RCC 7860 (cell line): ENCODE measurements around the gene MRAP.

Source experiments
- DNase-seq: peaks from one replicate; pipeline ENCODE4 v3.0.0-alpha.2; 2015; ENCODE audit warnings: low spot score
- FAIRE-seq: peaks from 2 replicates; lab custom pipeline; 2012; peaks lifted over from hg19 to GRCh38; lab: Jason Lieb, UNC

The MRAP gene

GRCh38 chr21:32346951-32347350, 48.3 kb downstream of the MRAP start:
- DNase-seq (no peak), FAIRE-seq (no peak)

DNA sequence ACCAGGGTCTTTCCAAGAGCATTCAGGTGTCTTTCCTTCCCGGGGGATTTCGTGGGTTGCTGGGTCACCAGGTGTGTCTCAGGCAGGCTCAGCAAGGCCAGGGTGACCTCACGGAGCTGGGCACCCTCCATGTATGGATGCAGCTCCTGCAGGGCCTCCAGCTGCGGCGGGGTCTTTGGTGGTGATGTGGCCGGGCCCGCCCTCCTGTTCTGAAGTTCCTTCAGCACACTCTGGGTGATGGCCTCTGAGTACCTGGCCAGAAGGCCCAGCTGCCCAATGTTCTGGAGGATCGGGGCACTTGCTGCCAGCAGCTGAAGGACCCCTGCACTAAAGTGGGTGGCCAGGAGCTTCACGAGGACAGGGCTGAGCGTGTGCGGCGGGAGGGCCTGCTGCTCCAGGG, 48.7 kb downstream of the MRAP start:
- no peak for FAIRE-seq
- DNase-seq, result no peak

- FAIRE-seq, result no peak
These were observed 49.3 kb downstream of the MRAP start for GRCh38 chr21:32347977-32348376.

GRCh38 chr21:32348604-32349332, 50.1 kb downstream of the MRAP start:
- DNase-seq (no peak), FAIRE-seq (no peak)

More at GRCh38 chr21:32347977-32348376, 49.3 kb downstream of the MRAP start:
- no peak for DNase-seq

- FAIRE-seq, result no peak
- no peak for DNase-seq
These were observed 50.8 kb downstream of the MRAP start for GRCh38 chr21:32349333-32349944.

DNA sequence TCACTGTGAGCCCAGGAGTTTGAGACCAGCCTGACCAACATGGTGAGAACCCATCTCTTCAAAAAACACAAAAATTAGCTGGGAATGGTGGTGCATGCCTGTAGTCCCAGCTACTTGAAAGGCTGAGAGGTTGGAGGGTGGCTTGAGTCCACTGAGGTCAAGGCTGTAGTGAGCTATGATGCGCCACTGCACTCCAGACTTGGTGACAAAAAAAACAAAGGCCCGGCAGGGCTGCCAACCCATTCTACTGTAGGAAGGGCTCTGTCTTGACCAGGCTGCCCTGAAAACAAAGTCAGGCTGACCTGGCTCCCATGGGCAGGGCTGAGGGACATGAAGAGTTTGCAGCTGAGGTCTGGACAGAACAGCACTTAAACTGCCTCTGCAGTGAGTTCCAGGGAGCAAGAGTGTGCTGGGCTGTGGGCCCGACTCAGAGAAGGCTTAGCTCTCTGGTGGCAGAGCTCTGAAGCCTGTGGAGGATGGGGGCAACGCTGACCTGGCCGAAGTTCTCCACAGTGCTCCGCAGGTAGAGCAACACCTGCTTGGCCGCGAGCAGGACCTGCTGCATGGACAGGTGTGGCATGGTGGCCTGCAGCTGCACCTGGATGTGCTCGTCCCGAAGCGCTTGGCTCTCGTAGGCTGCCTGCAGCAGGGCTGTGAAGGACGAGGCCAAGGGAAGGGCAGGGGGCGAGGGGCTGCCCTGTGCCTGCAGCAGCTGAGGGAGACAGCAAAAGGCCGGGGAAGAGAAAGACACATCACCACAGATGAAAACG, 51.7 kb downstream of the MRAP start:
- FAIRE-seq (no peak), DNase-seq (no peak)

GRCh38 chr21:32350981-32351380, 52.3 kb downstream of the MRAP start:
- FAIRE-seq (no peak), DNase-seq (no peak)

DNA sequence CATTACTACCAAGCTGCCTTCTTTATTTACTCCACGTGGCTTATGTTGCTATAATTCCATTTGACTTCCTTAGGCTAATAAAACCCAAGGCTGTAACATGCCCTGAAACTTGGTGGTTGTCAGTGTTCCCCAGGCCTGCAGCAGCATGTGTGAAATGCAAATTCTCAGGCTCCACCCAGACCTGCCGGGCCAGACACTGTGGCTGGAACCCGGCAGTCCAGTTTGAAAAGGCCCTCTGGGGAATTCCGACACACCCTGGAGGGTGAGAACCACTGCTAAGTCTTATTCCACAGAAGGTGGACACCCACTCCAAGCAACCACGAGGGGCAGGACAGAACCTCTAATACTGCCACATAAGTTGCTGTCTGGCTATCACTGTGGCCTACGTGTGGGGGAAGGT, 52.8 kb downstream of the MRAP start:
- DNase-seq (no peak), FAIRE-seq (no peak)

DNA sequence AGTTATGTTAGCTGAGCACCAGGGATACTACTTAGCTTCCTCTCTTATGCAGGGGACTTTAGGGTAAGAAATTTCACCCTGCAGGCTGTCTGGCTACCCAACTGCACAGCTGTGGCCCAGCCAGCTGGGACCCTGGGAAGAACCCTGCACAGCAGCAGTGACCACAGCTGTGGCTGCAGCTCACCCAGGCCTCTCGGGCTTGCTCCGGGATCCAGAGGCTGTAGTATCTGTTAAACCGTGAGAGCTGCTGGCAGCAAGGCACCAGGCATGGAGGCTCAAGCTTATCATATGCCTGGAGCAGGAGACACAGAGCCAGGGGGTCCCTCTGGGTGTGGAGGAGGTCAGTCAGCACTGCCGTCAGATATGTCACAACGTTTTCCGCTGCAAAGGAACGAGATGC, 53.9 kb downstream of the MRAP start:
- FAIRE-seq (no peak), DNase-seq (no peak)

DNA sequence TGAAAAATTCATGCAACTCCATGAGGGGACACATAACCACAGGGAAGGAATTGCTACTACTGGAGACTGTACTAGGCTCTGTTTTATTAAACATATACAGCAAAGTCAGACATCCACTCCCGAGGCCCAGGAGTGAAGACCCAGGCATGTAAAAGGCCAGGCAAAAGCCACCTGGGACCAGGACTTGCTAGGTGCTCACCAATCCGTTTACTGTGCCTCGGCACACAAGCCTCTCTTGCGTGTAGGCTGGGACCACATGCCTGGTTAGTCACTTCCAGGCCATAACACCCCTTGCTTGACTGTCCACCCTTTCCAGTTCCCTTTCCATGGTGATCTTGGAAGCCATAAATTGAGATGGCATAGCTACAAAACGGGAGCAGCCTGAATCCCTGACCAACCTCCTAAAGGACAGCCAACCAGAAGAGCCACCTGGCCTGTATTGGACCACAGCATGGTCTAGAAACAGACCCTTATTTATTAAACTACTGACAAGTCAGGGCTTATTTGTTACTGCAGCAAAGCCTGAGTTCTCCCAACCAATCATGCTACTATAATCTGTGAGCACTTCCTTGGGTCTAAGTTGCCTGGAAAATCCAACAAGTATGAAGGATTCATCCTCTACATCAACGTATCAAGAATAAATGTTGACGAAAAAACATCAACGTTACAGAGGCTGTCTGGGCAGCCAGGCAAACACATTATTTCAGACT, 54.5 kb downstream of the MRAP start:
- no peak for DNase-seq
- no peak for FAIRE-seq

- FAIRE-seq (no peak), DNase-seq (no peak)
These were observed 58.3 kb downstream of the MRAP start for GRCh38 chr21:32356874-32357395.

GRCh38 chr21:32359719-32360260, 61.1 kb downstream of the MRAP start:
- DNase-seq (no peak), FAIRE-seq (no peak)

- FAIRE-seq (no peak), DNase-seq (no peak)
These were observed 61.8 kb downstream of the MRAP start for GRCh38 chr21:32360401-32360975.
